GM18909 (cell line): ENCODE measurements around the gene PAK5.

ENCODE experiments used
- ATAC-seq: cut with Tn5 transposase; IDR thresholded peaks from one replicate; pipeline ENCODE4 v1.9.1; 2021; ENCODE audit warnings: mild to moderate bottlenecking; ENCODE audit not compliant: unreplicated experiment, poor library complexity

PAK5 gene

DNA sequence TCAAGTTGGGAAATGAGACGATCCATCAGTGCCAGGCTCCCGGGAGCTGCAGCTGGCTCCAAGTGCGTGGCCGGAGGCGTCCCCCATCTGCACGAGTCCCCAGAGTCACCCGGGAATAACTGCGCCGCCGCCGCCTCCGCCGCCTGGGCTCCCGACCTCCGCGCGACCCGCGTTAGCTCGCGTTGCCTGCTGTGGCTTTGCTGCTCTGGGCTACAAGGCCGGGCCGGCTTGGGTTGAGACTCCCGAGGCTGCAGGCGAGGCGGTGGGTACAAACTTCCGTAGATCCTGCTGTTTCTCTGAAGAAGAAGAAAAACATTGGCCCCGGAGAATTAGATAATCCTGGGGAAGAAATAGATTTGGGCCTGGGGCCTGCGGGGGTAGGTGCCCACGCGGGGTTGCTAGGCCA is 331.9 kb downstream of the PAK5 start:
- no peak for ATAC-seq

DNA sequence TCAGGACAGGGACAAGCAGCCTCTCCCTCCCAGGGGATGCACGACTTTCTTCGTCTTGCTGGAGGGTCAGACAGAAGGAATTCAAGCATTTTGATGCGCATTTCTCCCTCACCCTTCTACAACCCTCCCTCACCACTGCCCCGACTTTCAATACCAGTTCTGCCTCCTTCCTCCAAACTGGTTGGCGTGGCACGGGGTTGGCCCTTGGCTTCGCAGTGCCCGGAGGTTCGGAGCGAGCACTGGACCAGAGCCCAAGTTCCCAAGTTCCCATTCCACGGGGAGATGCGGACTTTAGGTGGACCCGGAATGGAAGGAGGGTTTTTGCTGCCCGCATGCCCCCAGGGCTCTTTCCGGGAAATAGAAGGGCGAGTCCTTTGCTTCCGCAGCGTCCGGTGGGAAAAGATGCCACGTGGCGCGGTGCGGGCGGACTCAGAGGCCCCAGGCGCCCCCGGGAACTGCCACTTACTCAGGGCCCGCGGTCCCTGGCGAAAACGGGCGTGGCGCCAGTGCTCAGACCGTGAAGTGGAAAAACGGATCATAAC is 332.5 kb downstream of the PAK5 start:
- no peak for ATAC-seq

DNA sequence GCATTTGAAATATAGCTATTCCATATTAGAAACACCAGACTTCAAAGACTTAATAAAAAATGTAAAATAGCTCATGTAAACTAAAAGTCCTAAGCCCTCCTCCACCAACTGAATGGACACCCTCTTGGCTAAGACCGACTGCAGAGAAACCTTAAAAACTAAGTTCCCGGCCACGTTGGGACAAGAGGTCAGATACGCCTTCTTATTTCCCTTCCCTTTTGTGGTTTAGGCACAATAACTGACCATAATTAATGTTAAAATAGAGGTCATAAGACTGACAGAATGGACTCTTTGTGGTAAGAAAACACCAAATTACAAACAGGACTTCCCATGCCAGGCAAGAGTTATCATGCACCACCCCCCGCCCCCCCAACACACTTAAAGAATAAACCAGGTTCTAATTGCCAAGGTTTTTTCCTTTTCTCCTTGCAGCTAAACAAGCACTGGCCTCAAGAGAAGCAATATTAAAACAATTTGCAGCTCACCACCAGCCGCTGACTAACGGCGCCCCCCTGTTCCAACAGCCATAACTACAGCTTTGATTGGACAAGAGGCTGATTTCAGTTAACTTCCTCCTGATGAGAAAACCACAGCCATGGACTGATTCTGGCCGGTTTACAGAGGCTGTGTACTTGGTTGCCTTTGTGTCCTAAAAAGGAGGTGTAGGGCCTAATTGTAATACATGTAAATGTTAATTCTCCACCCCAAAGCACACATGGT is 335.2 kb downstream of the PAK5 start:
- ATAC-seq, result no peak

DNA sequence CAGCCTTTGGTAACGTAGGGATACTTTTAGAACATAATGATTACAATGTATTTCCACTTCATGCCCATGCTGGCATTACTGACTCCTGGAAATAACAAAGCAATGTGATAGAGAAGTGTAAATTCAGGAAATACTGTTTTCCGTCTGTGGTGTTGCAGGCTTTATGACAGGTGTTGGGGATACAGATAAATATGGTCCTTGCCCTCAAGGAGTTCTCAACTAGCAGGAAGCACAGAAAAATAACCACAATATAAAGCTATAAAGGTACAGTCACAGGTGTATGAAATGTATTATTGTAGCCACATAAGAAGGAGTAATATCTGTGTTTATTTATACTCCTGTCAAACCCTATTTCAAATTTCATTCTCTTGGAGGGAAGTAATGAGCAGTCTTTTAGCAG is 337.4 kb downstream of the PAK5 start:
- no peak for ATAC-seq

DNA sequence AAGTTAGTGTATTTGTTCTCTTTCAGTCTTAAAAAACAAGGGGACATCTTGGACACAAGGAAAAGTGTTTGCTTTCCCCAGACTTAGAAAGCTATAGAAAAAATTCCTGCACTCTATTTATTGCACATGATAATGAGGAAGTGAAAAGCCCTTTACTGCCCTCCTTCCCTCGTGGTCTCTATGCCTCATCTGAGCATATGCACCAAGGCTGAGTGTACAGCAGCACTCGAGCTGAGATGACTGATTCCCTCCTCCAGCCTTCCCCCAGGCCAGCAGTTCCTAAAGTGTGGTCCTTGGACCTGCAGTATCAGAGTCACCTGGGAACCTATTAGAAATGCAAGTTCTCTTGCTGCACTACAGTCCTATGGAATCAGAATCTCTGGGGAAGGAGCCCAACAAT is 338.8 kb downstream of the PAK5 start:
- ATAC-seq, result no peak

DNA sequence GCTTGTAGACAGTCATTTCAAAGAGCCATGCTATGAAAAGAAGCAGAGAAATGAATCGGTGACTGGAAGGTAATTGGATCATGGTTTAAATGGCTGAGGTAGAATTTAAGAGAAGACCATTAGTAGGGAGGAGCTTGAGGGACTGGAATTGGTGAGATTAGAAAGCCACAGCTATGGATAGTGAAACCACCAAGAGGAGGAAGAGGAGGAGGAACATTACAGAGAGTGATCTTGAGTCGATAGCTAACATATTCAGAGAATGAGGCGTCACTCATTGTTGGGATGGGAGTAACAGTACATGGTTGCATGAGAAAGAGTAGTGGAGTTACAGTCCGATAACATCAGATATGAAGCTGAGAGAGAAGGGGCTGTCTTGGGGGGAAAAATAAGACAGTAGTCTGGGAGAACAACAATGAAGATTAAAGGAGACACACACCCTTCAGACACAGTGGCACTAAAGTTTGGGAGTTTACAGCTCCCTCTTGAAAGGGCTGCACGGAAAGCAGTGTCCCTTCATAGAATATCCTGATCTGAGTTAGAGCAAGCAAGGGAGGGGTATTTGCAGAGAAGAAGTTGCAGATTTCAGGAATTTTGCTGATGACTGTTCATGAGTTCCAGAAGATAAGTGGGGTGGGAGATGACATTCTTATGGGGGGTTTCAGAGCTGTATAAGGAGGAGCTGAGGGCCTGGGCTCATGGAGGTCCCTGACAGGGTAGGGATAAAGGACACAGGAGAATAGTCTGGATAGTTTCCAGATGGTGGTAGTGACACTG is 339.6 kb downstream of the PAK5 start:
- ATAC-seq, result no peak

DNA sequence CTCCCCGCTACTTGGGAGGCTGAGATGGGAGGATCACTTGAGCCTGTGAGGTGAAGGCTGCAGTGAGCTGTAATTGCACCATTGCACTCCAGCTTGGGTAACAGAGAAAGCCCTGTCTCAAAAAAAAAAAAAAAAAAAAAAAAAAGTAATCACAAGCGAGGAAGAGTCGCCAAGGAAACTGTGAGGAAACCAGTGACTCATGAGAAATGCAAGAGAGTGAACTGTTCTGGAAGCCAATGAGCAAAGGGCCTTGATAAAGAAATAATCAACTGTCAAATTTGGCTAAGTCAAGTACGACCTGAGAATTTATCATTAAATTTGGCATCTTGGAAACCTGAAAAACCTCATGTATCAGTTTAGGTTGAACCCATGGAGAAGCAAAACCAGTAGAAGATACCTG is 340.6 kb downstream of the PAK5 start:
- ATAC-seq, result no peak

DNA sequence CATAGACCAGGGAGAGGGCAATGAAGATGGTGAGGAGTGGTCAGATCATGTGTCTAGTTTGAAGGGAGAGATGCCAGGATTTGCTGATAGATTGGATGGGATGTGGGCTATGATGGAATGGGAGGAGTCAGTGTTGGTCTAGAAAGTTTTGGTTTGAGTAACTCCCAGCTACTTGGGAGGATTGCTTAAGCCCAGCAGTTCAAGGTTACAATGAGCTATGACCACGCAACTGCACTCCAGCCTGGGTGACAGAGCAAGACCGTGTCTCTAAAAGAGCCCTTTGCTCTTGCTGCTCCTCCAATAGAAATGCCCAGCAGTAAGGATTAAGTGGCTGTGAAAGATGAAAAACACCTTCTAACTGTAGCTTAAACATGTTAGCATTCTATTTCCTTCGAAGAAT is 342.7 kb downstream of the PAK5 start:
- ATAC-seq, result no peak

DNA sequence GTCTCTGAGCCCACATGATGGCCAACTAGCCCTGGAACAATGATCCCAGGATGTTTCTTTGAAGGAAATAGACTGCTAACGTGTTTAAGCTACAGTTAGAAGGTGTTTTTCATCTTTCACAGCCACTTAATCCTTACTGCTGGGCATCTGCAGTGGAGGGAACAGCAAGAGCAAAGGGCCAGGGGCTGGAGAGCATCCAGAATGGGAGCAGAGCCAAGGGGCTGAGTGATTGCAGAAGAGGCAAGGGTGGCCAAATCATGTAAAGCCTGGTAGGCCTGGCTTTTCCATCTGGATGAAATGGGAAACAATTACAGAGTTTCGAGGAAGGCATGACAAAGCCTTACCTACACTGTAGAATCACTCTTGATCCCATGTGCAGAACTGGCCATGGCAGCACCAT is 343.2 kb downstream of the PAK5 start:
- ATAC-seq, result no peak

DNA sequence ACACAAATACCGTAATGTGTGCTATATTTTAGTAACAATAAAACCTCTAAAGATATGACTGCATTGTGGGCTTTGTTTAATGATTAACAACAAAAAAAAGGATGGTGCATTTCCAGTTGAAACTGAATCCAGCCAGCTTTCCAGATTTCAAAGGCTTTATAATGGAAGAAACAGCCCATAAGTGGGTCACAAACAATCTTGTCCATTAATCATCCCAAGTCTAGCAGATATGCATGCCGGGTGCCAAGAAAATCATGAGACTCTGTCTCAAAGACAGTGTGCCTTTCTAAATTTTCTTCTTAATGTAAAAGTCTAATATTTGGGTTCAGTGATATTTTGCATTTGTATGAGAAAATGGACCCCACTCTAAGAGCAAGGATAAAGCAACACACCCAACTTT is 345.1 kb downstream of the PAK5 start:
- no peak for ATAC-seq

DNA sequence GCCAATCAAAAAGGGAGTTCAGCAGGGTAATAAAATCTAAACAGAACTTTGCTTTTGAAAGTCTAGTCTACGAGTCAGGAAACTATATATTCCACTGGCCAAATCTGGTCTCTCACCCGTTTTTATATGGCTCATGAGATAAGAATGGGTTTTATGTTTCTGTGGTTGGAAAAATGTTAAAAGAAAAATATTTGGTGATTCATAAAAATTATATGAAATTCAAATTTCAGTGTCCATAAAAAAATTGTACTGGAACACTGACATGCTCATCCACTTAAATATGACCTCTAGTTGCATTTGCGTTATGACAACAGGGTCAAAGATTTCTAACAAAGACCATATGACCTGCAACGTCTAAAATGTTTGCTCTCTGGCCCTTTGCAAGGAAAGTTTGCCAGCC is 346.8 kb downstream of the PAK5 start:
- no peak for ATAC-seq

DNA sequence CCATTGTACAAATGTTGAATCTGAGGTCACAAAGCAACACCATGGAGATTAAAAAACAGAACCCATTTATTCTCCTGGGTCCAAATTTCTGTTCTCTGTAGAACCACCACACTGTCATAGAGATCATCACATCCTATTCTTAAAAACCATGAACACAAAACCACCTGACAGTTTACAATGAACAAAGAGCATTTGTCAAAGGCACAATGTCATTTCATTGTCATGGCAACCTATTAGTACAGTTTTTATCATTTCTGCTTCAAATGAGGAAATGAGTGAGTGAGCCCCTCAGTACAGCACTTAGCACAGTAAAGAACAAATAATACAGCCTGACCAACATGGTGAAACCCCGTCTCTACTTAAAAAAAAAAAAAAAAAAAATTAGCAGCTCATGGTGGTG is 347.6 kb downstream of the PAK5 start:
- ATAC-seq, result no peak

DNA sequence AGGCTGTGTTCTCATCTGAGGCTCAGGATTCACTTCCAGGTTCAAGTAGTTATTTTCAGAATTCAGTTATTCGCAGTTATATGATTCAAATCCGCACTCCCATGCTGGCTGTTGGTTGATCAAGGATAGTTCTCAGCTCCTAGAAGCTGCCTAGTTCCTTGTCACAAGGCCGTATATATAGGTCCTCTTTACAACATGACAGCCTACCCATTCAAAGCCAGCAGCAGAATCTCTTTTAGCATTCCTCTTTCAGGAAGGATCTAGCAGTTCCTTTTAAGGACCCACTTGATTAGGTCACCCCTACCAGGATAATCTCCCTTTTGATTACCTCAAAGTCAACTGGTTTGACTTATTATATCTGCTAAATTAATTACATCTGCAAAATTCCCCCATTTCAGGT is 348.2 kb downstream of the PAK5 start:
- ATAC-seq, result no peak

DNA sequence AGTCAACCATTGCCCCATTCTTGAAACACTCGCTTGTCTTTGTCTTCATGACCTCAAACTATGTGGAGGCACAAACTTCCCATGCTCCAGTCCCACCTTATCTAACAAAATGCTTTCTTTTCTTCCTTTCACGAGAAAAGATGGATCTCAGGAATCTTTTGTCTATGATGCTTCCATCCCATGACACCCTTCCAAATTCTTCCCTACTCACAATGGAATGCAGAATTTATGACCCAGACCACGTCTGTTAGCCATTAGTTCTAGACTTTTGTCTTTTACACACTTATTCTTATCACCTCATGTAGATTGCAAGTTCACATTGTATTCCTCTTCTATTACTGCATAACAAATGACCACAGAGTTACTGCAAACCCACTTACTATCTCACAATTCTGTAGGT is 348.7 kb downstream of the PAK5 start:
- no peak for ATAC-seq

DNA sequence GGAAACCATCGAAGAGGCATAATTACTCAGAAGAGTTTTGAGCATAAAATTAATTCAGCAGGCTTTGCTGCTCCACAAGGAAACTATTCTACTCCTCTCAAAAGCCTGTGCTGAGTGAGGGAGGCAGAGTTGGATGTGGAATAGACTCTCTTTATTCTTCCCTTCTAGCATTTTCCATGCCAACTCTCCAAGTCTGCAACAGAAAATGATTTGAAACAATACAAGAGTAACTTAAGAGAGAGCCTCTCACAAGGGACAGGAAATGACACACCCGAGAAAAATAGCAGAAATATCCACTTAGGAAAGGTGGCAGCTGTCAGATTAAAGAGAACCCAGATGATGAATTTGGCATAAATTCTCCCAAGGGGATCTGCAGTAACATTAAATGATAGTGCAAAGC is 350.8 kb downstream of the PAK5 start:
- ATAC-seq, result no peak
